ENCODE results near the gene HIGD2A. TPM values are rescaled to one million over a fixed set of nuclear protein-coding genes. Genes with fewer than 3 reads are reported as not detected.

The HIGD2A gene
- total and polyA plus RNA-seq, 9 of the 15 experiments (the other 6 are each of a cell fraction or from before 2014, with no cell fraction given), result 94.7 to 264 (median 163) TPM

- TF ChIP-seq CCNT2 (IDR thresholded peaks at IDR 0.05; ENCODE audit: borderline replicate concordance, extremely low read depth, insufficient read length, low read depth, low read length) (peak; percentile 24), SP1 (CRISPR knock-in tag; IDR thresholded peaks at IDR 0.05) (no peak), USF2 (CRISPR knock-in tag; IDR thresholded peaks at IDR 0.05) (no peak), PTBP1 (IDR thresholded peaks at IDR 0.05; ENCODE audit: low read depth, low read length) (no peak), MED1 (CRISPR knock-in tag; IDR thresholded peaks at IDR 0.05; ENCODE audit: borderline replicate concordance) (no peak), ELF2 (CRISPR knock-in tag; IDR thresholded peaks at IDR 0.05) (no peak), ZNF311 (CRISPR knock-in tag; IDR thresholded peaks at IDR 0.05) (no peak), CBFA2T3 (IDR thresholded peaks at IDR 0.05) (peak; percentile 83), NCOA4 (IDR thresholded peaks at IDR 0.05; ENCODE audit: partially characterized antibody) (no peak), NR2C2 (CRISPR knock-in tag; IDR thresholded peaks at IDR 0.05) (no peak), NR2C2 (tag; IDR thresholded peaks at IDR 0.05) (no peak), ATF2 (CRISPR knock-in tag; IDR thresholded peaks at IDR 0.05) (no peak), ZFP91 (CRISPR knock-in tag; IDR thresholded peaks at IDR 0.05) (no peak), E4F1 (CRISPR knock-in tag; IDR thresholded peaks at IDR 0.05; ENCODE audit: borderline replicate concordance) (no peak), ZNF354B (CRISPR knock-in tag; IDR thresholded peaks at IDR 0.05) (no peak), HSF4 (CRISPR knock-in tag; IDR thresholded peaks at IDR 0.05; ENCODE audit: borderline replicate concordance) (no peak), ZNF77 (CRISPR knock-in tag; IDR thresholded peaks at IDR 0.05) (no peak), NR1H2 (CRISPR knock-in tag; IDR thresholded peaks at IDR 0.05) (no peak), ARHGAP35 (IDR thresholded peaks at IDR 0.05; ENCODE audit: partially characterized antibody) (no peak), TAL1 (IDR thresholded peaks at IDR 0.05) (peak; percentile 71), RFX7 (CRISPR knock-in tag; IDR thresholded peaks at IDR 0.05) (no peak), DPF2 (IDR thresholded peaks at IDR 0.05) (peak; percentile 62), MYC (IDR thresholded peaks at IDR 0.05; ENCODE audit: low read depth, low read length) (no peak), MYC (CRISPR knock-in tag; IDR thresholded peaks at IDR 0.05; ENCODE audit: borderline replicate concordance, low read depth) (no peak), SIN3B (IDR thresholded peaks at IDR 0.05; ENCODE audit: low read depth) (no peak), LCOR (CRISPR knock-in tag; IDR thresholded peaks at IDR 0.05) (no peak)
Observed at GRCh38 chr5:176420972-176421544, 32.5 kb downstream of the HIGD2A start (continued).
